Measurements from ENCODE around the gene ACSL1. TPM values are rescaled to one million over a fixed set of nuclear protein-coding genes. Genes with fewer than 3 reads are reported as not detected.

The ACSL1 gene
- total and polyA plus RNA-seq, 2 of the 8 experiments (the other 6 are each of a cell fraction or from before 2014, with no cell fraction given) = 2.3 to 8.7 TPM

DNA sequence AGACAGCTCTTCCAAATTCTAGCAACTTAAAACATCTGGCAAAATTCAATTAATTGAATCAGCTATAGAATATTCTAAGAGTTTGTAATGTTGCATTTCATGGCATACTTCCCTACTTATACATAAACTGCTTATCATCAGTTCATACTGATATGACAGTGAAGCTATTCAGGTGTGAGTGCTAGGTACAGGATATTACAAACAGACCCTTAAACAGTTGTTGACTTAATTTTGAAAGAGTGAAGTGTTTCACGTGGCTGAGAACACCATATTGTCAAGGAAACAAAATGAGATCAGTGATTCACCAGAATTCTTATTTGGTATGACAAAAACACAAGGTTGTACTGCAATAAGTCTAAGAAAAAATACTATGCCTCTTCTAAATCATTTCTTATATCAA, 119.3 kb downstream of the ACSL1 start (continued):
- TF ChIP-seq EGR1 (IDR thresholded peaks at IDR 0.05; ENCODE audit: borderline replicate concordance, low read depth, low read length) (no peak), FOSL1 (IDR thresholded peaks at IDR 0.05; ENCODE audit: insufficient read depth, low read depth, low read length) (no peak), TAF7 (optimal IDR thresholded peaks at IDR 0.05; ENCODE audit: borderline replicate concordance, low read depth, low read length) (no peak), CBX5 (IDR thresholded peaks at IDR 0.05; ENCODE audit: low read depth, low read length) (no peak), GTF2F1 (IDR thresholded peaks at IDR 0.05; ENCODE audit: borderline replicate concordance, low read depth, low read length) (no peak), RFX5 (IDR thresholded peaks at IDR 0.05; ENCODE audit: borderline replicate concordance, low read depth, low read length) (no peak), RXRA (IDR thresholded peaks at IDR 0.05; ENCODE audit: insufficient read depth, low read depth, low read length) (no peak)
- TF ChIP-seq, protein P1, sequence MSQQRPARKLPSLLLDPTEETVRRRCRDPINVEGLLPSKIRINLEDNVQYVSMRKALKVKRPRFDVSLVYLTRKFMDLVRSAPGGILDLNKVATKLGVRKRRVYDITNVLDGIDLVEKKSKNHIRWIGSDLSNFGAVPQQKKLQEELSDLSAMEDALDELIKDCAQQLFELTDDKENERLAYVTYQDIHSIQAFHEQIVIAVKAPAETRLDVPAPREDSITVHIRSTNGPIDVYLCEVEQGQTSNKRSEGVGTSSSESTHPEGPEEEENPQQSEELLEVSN (IDR thresholded peaks at IDR 0.05) = no peak

All from H1 (cell line).